B cell (primary cell): ENCODE data around the gene ZNF319.

ENCODE experiments used
- CTCF ChIP-seq: fragments of 200-600 bp; IDR thresholded peaks from one replicate; pipeline ENCODE4 v1.8.0; 2022; ENCODE audit warnings: antibody characterized with exemption, mild to moderate bottlenecking
- EZH2 ChIP-seq: IDR thresholded peaks from 2 replicates; pipeline ENCODE4 v1.6.1; 2012; ENCODE audit warnings: borderline replicate concordance, low read depth, mild to moderate bottlenecking, moderate library complexity, low read length; ENCODE audit not compliant: insufficient read depth, poor library complexity, severe bottlenecking

- no peak for TF ChIP-seq CTCF
- TF ChIP-seq EZH2: no peak
Measured at GRCh38 chr16:57948027-57948426, 52.4 kb downstream of the ZNF319 start.
